Astrocyte of the hippocampus (primary cell): Measurements from ENCODE around the gene MEGF6.
A peak's percentile ranks its signal among the peaks of the same experiment; 100 is the strongest.
"Not testable (repeated sequence)": the region's sequence is repeated elsewhere in the genome, so short reads cannot be mapped to it uniquely, and the experiment has no call there.

Source experiments
- DNase-seq: peaks from one replicate; pipeline ENCODE4 v3.0.0; 2011; ENCODE audit warnings: low read depth, low spot score

Gene MEGF6

GRCh38 chr1:3627515-3628253, 16.4 kb upstream of the MEGF6 start:
- DNase-seq: no peak

GRCh38 chr1:3626025-3626424, 14.7 kb upstream of the MEGF6 start:
- no peak for DNase-seq

- DNase-seq: peak; percentile 57
Measured at GRCh38 chr1:3625151-3625907, 14.0 kb upstream of the MEGF6 start.

GRCh38 chr1:3624200-3625136, 13.2 kb upstream of the MEGF6 start, which contains the start of gene TPRG1L:
TSS of gene TPRG1L (plus strand) at chr1:3625015. CDS start at chr1:3625073, 58 bp downstream.
- peak; percentile 99 for DNase-seq

GRCh38 chr1:3623441-3624199, 12.3 kb upstream of the MEGF6 start:
- DNase-seq: no peak

- DNase-seq: not testable (repeated sequence)
Measured at GRCh38 chr1:3622102-3622501, 10.8 kb upstream of the MEGF6 start.

GRCh38 chr1:3621151-3621671, 9.9 kb upstream of the MEGF6 start:
- peak; percentile 75 for DNase-seq

- no peak for DNase-seq
Measured at GRCh38 chr1:3620708-3621107, 9.4 kb upstream of the MEGF6 start.

- peak; percentile 86 for DNase-seq
Measured at GRCh38 chr1:3618881-3619671, 7.8 kb upstream of the MEGF6 start.

- no peak for DNase-seq
Measured at GRCh38 chr1:3618531-3618880, 7.2 kb upstream of the MEGF6 start.

GRCh38 chr1:3617806-3618345, 6.6 kb upstream of the MEGF6 start:
- no peak for DNase-seq

GRCh38 chr1:3616861-3617260, 5.6 kb upstream of the MEGF6 start:
- no peak for DNase-seq

GRCh38 chr1:3614755-3615742, 3.7 kb upstream of the MEGF6 start:
- DNase-seq: peak; percentile 48

GRCh38 chr1:3612123-3612522, 815 bp upstream of the MEGF6 start:
- DNase-seq: no peak

GRCh38 chr1:3610527-3611169, 660 bp downstream of the MEGF6 start:
- peak; percentile 22 for DNase-seq

- DNase-seq: no peak
Measured at GRCh38 chr1:3609769-3610526, 1.4 kb downstream of the MEGF6 start.

GRCh38 chr1:3609016-3609768, 2.1 kb downstream of the MEGF6 start:
- DNase-seq: no peak
